HG03097 (cell line): ENCODE measurements around the gene SMAD3.
"Not testable (repeated sequence)": the region's sequence is repeated elsewhere in the genome, so short reads cannot be mapped to it uniquely, and the experiment has no call there.

Experiments used
- ATAC-seq: cut with Tn5 transposase; IDR thresholded peaks from one replicate; pipeline ENCODE4 v1.9.1; 2021; ENCODE audit not compliant: unreplicated experiment, low FRiP score

Gene SMAD3

DNA sequence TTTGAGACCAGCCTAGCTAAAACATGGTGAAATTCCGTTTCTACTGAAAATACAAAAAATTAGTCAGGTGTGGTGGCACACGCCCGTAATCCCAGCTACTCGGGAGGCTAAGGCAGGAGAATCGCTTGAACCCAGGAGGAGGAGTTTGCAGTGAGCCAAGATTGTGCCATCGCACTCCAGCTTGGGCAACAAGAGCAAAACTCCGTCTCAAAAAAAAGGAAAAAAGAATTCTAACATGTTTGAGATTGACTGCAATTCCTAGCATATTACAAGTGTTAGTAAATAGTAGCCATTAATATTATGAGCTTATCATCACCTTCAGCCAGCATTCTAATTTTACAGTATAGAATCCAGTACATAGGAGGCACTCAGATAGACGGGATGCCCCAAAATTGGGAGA is 57.9 kb downstream of the SMAD3 start:
- not testable (repeated sequence) for ATAC-seq

DNA sequence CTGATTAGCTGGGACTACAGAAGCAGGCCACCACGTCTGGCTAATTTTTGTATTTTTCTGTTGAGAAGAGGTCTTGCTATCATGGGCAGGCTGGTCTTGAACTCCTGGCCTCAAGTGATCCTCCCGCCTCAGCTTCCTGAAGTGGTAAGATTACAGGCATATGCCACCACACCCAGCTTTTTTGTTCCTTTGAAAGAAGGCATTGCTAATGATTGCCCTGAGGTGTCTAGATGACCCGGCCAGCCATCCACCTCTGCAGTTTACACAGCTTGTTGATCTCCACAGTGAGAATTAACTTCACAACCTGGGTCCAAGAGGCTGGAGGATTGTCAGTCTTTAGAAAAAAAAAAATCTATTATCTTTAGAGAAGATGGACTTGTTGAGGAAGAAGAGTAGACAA is 58.7 kb downstream of the SMAD3 start:
- no peak for ATAC-seq

DNA sequence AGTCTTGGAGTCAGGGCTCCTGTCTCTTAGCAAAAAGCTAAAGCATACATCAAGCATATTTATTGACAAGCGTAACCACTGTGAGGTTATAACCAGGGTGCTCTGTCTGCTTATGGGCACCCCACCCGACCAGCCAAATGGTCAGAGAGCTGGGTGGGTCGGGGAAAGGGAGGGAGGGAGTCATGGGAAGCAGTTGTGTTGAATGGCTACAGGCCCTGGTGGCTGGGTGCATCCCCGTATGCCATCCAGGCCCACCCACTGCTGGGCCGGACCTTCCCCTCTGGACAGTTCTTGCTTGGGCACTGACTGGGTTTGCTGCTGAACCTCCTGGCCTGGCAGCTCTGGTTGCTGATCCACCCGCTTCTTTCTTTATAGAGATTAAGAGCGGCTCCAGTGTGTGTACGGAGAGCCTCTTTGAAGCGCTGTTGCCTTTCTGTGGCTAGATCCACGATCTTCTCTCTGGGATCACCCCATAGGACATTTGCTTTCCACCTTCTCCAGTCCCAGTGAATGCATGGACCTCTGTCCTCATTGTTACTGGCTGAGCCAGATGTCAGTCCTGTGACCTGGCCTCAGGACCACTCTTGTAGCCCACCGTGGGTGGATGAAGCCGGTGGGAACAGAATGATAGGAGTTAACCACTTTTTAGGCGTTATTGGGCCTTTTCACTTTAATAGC is 59.6 kb downstream of the SMAD3 start:
- no peak for ATAC-seq

DNA sequence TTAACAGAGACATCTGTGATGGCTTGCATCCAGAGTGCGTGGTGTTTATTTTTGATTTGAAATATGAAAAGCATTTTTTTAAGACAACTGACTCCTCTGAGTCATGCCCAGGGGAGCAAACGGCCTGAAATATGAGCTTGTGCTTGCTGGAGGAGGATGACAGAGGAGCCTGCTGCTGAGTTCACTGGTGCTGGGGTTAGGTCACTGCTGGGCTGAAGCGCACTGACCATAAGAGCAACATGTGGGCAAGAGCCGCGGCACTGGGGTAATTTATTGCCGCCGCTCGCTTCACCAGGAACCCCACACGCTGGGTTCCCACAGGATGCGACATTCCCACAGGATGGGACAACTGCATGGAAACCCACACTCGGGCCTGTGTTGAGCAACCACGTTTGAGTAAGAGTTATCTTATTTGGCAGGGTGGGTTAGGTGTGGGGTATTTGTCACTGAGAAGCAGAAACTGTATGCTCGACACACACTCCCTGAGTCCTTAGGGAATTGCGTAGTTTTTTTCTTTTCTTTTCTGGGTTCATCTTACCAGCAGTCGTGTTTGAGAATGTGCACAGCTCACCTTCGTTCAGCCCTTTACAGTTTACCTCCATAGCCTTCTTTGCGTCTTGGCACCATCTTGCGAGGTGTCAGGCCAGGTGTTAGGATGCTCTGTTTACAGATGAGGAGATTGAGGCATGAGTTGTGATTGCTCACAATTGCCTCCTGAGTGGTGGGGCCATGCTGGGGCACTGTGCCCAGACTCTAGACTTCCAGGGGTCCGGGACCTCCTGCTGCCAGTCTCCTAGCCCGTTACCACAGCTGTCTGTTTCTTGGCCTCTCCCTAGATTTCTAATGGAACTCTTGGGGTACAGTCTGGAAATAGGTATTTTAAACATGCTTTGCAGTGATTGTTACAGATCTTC is 60.4 kb downstream of the SMAD3 start:
- no peak for ATAC-seq

DNA sequence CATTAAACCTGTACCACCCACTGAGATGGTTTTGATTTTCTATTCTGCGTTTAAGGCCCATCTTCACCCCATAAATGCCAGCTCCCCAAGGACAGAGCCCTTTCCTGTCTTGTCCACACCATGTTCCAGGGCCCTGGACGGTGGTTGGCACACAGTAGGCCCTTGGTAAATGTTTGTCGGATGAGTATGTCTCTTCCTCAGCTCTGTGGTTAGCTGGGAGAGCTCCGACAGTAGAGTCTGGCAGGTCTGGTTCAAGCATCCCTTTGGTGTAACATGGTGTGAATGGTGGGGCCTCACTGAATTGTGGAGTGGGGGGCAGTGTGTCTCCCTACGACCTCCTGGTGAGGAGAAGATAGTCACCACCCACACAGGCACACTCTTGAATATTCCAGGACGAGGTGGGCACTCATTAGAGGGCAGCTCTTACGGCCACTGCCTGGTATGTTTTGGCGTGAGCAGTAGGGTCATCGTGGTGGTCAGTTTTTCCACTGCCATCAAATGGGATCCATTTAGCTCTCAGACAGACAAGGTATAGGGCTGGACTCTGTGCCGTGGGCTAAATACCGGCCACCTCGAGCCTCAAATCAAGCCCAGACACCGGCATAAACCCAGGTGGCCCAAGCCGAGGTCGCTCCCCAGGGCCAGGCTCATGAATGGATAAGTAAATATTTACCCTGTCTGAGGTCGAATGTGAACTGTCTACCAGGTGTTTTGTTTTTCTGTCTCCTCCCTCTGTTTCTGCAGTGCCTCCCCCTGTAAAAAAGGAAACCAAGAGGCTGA is 61.3 kb downstream of the SMAD3 start:
- no peak for ATAC-seq

DNA sequence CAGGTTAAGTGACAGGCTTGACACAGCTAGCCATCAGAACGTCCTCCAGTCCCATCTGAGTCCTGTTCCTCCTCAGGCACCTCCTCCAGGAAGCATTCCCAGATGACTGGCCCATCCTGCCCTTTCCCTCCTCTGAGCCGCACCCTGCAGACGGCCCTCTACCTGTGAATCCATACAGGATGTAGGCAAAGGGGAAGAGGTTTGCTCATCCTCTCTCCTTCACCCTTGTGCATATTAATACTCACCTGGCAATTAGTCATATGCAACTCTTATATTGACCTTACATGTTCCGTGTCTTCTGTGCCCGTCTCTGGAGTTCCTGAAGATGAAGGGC is 61.9 kb downstream of the SMAD3 start:
- ATAC-seq: no peak

DNA sequence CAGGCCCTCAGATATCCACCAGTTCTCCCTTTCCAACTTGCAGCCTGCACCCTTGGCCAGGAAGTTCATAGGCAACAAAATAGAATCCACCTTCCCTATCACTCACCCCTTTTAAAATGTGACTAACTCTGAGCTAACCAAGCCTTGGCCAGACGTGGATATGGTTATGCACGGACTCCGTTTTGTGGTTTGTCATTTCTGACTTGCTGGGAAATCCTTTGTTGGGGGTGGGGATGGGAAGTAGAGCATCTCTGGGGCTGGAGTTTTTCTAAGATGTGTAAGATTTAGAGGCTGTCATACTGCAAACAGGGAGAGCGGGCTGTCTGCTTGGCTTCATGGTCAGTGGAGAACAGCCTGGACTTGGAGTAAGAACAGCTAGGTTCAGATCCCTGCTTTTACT is 62.6 kb downstream of the SMAD3 start:
- no peak for ATAC-seq

DNA sequence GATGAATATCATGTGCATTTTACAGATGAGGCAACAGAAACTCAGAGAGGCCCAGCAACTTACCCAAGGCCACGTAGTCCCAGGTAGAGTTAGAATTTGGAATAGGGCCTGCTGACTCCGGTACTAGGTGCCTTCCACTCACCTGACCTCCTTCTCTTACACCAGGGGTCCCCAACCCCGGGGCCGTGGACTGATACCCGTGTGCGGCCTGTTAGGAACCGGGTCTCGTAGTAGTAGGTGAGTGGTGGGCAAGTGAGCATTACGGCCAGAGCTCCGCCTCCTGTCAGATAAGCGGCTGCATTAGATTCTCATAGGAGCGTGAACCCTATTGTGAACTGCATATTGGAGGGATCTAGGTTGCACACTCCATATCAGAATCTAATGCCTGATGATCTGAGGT is 64.8 kb downstream of the SMAD3 start:
- ATAC-seq: no peak

DNA sequence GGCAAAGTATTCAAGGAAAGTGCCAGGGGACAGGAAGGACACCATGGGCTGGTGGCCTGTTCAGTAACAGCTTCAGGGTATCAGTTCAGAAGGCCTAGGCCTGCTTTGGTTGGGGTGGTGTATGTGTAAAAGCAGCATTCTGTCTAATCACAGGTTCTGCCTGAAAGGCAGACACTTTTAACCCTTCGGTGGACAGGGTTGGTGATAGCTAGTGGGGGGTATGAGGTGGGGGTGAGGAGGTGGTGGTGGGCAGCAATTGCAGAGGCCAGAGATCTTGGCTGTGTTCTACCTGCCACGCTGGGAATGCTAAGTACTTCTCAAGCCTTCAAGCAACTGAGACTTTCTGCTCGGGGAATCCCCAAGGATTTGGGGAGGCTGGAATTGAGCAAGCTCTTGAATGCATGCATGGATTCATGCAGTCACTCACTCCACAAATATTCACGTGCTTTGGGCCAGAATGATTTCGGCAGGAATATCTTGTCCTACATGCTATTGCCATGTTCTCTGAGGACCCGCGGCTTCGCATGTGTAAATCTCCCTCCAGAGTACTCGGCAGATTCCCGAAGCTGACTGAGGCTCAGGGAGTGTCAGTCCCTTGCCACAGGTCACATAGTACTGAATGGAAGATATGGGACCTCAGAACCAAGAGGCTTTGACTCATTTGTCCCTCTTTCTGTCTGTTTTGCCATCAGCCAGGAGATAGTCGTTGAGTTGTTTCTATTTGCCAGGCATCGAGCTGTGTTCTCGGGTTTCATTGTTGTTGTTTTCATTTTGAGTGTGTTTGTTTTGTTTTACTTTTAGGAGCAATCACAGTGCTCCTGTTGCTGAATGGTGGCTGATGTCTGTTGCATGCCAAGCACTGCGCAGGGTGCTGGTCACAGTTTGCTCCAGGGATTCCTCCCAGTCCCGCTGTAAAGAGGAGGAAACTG is 65.5 kb downstream of the SMAD3 start:
- ATAC-seq: no peak

DNA sequence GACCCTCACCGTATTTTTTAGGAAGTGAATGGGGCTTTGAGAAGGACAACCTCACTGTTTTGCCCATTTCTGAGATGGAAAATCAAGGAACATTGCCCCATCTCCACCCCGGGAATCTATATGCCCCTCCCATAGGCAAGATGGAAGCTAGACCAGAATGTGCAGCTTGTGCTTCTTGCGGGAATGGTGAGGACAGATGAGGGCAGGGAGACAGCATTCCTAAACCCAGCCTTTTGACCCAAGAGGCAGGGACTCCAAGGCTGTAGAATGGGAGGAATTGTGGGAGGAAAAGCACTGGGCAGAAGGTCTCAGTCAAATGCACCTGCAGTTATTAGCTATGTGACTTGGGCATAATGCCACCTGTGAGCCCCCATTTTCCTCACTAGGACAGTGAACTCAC is 66.9 kb downstream of the SMAD3 start:
- ATAC-seq: no peak

DNA sequence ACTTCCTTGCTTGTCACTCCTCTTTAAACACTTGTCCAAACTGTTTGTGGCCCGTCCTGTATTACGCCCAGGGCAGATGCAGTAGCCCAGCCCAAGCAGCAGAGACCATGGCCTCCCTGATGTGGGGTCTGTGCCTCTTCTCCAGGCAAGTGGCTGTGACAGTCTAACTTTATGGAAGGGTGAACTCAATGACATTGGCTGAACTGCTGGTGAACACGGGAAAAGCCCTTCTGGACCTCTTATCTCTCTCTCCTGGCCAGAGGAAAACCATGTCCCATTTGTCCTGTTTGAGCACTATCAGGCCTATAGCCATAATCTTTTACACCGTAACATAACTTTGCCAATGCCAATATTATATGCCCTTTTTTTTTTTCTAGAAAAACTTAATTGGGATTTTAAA is 67.6 kb downstream of the SMAD3 start:
- ATAC-seq: no peak

DNA sequence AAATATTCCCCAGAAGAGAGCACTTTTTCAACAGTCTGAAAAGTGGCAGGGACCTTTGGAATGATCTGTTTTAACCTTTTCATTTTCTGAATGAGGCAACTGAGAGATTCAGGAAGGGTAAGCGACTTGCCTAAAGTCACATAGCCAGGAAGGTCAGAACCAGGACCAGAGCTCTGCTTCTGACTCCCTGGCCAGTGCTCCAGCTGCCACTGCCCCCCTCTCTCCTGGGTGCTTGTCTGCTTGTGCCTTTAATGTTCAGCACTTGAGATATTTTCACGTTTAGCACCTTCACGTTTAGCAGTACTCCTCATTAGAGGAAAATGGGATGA is 68.3 kb downstream of the SMAD3 start:
- no peak for ATAC-seq

DNA sequence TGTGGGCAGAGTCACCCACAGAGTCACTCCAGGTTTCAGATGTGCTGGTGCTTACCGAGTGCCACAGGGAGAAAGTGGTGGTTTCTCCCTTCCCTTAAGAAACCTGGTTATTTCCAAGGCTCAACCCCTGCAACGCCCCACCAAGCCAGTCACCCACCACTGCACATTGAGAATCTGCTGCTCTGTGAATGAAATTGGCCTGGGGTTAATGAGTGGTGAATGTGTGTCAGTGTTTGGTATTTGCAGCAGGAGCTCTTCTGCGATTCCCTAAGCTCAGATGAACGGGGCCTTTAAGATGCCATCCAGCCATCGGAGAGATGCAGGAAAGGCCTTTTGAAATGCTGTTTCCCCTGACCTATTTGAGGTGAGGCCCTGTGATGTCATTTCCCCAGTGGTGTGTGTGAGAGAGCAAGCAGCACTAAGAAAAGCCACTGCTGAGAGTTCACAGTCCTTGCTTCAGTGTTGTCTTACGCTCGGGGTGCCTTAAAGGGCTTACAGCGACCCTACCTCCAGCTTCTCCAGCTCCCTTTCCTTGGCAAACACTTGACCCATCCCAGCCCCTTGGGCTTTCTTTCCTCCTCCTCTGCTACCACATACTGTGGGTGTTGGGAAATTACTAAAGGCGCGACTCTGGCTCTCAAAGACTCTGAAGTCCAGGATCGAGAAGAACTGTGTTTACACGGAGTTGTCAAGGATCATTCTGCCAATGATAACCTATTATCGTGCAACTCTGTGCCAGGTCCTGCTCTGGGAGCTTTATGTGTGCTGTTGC is 68.9 kb downstream of the SMAD3 start:
- peak; percentile 60 for ATAC-seq

DNA sequence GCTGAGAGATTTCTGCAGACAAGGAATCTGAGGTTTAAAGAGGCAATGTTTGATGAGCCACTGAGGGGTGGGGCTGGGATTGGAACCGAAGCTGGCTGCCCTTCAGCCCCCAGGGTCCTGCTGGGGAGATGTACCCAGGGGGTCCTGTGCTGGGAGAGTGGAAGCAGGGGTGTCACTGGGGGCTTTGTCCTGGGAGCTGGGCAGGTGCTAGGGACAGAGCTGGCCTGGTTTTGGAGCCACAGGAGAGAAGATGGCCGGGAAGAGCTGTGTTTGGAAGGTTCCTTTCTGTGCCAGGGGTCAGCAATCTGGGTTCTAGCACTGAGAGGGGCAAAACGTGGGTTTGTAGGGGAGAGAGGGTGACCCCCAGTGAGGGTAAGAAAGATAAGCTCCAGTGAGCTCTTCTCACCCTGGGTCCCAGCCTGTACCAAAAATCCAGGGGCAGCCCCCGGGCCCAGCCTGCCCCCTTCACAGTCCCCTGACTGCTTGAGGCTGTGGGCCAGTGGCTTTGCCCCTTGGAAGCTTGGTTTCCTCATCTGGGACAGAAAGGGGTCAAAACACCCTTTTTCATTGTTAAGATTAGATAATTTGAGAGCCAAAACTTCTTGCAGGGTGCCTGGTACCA is 69.6 kb downstream of the SMAD3 start:
- no peak for ATAC-seq

DNA sequence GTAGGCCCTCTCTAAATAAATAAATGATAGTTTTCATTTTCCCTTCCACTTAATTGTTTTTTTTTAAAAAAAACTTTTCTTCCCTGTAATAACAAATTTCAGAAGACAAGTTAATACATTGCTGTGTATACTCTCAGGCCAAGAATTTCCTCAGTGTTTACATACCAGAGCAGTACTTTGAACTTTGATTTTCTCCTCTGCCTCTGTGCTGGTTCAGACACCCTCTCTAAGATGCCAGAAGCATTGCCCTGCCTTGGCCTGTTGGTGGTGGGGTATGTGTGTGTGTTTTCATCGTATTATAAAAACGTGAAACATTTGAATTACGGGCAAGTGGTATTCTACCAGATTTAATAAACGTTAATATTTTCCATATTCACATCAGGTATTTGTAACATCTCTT is 70.1 kb downstream of the SMAD3 start:
- no peak for ATAC-seq

DNA sequence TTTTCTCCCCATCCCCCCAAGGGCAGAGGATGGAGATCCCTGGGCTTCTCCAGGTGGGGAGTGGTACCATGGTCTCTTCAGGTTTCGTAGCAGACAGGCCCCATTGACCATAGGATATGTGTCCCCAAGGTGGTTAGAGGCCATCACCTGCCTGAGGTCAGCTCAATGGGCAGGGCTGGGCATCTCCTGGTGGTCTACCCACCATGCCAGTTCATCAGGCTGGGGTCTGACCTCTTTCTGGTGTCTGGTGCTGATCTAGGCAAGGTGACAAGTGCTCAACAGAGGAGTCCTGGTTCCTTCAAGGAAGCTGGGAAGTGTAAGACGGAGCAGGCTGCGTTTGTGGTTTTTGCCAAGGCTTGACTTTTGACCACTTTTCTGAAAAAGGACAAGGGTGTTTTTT is 71.4 kb downstream of the SMAD3 start:
- no peak for ATAC-seq

DNA sequence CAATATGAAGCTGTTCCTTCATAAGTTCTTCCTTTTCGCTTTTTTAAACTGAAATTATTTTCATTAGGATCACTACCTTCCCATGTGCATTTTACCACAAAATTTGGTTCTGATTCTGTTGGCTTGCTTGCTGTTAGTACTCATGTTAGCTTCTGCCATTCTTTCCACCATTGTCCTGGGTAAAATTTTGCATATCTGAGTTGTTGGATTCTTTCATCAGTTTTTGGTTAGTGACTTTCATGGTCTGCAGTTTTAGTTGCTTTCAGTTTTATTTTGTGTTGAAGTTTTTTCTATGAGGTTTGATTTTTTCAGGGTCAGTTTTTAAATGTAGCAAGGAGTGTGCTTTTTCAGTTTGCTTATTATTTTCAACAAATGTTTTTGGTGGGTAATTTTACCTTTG is 71.9 kb downstream of the SMAD3 start:
- no peak for ATAC-seq

DNA sequence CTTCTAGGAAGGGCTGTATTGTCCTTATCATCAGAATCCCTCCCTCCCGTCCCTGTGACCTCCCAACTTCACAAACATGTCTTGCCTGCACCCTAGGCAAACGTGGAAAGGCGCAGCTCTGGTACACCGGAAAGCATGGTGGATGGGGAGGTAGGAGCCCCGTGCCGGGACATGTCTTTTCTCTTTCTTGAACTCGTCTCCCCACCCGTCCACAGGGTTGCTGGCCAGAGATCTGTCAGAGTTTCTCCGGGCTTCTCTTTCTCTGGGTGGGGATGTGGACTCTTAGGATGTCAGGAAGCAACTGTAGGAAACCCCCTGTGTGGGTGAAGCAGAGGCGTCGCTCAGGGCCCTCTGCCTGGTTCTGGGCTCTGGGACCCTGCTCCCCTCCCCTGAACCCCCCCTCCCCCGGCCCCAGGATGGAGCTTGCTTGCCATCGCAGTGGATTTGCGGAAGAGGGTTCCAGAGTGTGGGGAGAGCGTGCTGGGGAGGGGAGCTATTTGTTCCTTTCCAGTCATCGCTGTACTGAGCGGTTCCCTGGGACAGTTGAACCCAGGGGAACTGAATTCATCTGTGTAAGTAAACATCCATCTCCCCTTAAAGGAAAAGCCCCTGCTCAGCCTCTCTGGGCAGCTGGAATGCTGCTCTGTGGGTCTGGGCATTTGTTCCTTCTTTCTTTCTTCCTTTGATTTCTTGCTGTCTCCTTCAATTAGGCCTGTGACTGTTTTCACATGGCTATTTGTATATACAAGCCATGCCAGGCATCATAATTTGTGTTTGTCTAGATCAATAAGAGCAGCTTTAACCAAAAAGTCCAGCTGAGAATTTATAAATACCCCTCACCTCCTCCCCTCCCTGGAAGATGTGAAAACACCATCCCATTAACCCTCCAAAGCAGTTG is 72.8 kb downstream of the SMAD3 start:
- ATAC-seq: no peak
